Stimulated activated CD4-positive, alpha-beta T cell treated with anti-CD3 and anti-CD28 coated beads, Interleukin-2, amount 100 ng/mL, for 4 hours (primary cell): ENCODE measurements around the gene VGLL2.
"Not testable (repeated sequence)": the region's sequence is repeated elsewhere in the genome, so short reads cannot be mapped to it uniquely, and the experiment has no call there.

Experiments
- DNase-seq: peaks from one replicate; pipeline ENCODE4 v3.0.0-alpha.2; 2020; ENCODE audit warnings: low read depth

The VGLL2 gene, protein sequence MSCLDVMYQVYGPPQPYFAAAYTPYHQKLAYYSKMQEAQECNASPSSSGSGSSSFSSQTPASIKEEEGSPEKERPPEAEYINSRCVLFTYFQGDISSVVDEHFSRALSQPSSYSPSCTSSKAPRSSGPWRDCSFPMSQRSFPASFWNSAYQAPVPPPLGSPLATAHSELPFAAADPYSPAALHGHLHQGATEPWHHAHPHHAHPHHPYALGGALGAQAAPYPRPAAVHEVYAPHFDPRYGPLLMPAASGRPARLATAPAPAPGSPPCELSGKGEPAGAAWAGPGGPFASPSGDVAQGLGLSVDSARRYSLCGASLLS

GRCh38 chr6:117265410-117266256 lies at the start of gene VGLL2:
VGLL2 (plus strand) TSS chr6:117265558; CDS start chr6:117265764, 206 bp downstream.
- DNase-seq = no peak

GRCh38 chr6:117222861-117223260 lies 42.5 kb upstream of the VGLL2 start:
- DNase-seq = no peak

- DNase-seq = no peak
These were observed 38.6 kb upstream of the VGLL2 start for GRCh38 chr6:117226778-117227177.

- no peak for DNase-seq
These were observed 38.0 kb upstream of the VGLL2 start for GRCh38 chr6:117227245-117227962.

DNA sequence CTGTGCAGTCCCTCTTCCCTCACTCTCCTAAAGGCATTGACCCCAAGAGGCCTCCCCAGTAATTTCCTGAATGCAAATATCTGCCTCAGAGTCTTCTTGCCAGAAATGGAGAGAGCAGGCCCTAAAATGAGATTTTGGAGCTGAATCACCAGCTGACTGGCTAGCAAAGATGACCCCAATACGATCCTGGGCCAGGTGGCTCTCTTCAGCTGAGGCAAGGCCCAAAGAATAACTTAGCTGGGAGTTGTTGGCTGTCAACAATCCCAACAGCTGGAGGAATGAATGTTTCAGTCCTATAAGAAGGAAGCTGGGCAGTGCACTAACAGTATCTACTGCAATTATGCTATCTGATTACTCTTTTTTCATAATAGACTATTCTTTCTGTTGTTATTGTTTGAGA lies 37.2 kb upstream of the VGLL2 start:
- DNase-seq = no peak

DNA sequence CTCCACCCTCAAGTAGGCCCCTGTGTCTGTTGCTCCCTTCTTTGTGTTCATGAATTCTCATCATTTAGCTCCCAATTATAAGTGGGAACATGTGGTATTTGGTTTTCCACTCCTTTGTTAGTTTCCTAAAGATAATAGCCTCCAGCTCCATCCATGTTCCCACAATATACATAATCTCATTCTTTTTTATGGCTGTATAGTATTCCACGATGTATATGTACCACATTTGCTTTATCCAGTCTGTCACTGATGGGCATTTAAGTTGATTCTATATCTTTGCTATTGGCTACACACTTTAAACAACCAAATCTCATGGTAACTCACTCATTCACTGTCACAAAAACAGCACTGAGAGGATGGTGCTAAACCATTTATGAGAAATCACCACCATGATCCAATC lies 35.5 kb upstream of the VGLL2 start:
- DNase-seq = no peak

DNA sequence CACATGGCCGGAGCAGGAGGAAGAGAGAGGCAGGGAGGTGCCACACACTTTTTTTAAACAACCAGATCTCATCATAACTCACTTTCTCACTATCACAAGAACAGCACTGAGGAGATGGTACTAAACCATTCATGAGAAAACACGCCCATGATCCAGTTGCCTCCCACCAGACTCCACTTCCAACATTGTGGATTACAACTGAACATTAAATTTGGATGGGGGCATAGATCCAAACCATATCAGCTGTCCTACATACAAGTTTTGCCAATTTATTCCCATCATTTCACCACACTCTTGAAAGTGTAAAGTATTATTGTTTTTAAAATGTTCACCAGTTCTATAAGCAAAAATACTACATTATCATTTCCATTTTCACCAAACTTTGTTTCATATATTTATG lies 33.9 kb upstream of the VGLL2 start:
- no peak for DNase-seq

- DNase-seq = no peak
These were observed 33.2 kb upstream of the VGLL2 start for GRCh38 chr6:117232196-117232595.

DNA sequence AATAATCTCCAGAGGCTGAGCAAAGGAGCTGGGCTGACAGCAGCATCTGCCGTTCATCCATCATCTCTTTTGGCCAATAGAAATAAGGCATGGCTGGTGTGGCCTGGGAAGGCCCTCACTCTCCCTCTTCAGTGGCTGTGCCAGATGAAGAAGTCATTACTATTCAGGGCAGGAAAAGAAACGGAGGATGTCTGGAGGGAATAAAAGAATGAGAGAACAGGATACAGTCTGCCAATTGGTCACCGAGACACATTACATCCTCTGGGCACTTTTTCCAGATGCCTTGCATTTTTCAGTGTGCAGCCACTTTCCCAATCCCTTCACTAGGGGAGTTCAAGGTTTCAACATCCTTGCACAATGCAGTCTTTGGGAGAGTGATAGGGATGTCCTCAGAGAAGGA lies 32.2 kb upstream of the VGLL2 start:
- no peak for DNase-seq

DNA sequence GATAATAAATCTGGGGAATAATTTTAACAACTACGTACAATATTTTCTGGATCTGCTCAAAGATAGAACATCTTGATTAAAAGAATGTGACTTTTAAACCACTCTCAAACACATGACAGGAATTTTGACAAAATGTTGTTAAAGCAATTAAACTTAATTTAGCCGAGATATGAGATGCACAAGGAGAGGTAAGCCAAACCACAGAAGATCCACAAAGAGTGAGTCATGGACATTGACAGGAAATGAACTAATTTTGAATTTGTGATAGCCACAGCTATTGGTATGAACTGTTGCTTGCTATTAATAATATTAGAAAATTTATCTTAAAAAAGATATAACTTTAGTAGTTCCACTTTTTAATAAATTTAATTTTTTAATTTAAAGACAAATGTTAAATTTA lies 27.8 kb upstream of the VGLL2 start:
- no peak for DNase-seq

- DNase-seq = not testable (repeated sequence)
These were observed 20.8 kb upstream of the VGLL2 start for GRCh38 chr6:117244571-117244970.

DNA sequence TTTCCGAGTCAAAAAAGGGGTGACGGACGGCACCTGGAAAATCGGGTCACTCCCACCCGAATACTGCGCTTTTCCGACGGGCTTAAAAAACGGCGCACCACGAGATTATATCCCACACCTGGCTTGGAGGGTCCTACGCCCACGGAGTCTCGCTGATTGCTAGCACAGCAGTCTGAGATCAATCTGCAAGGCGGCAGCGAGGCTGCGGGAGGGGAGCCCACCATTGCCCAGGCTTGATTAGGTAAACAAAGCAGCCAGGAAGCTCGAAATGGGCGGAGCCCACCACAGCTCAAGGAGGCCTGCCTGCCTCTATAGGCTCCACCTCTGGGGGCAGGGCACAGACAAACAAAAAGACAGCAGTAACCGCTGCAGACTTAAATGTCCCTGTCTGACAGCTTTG lies 20.4 kb upstream of the VGLL2 start:
- not testable (repeated sequence) for DNase-seq

- DNase-seq = no peak
These were observed 11.6 kb upstream of the VGLL2 start for GRCh38 chr6:117253785-117254184.

GRCh38 chr6:117262799-117263198 lies 2.6 kb upstream of the VGLL2 start:
- no peak for DNase-seq

- no peak for DNase-seq
These were observed 1.9 kb upstream of the VGLL2 start for GRCh38 chr6:117263353-117263927.

- no peak for DNase-seq
These were observed 1.0 kb upstream of the VGLL2 start for GRCh38 chr6:117264369-117264691.

DNA sequence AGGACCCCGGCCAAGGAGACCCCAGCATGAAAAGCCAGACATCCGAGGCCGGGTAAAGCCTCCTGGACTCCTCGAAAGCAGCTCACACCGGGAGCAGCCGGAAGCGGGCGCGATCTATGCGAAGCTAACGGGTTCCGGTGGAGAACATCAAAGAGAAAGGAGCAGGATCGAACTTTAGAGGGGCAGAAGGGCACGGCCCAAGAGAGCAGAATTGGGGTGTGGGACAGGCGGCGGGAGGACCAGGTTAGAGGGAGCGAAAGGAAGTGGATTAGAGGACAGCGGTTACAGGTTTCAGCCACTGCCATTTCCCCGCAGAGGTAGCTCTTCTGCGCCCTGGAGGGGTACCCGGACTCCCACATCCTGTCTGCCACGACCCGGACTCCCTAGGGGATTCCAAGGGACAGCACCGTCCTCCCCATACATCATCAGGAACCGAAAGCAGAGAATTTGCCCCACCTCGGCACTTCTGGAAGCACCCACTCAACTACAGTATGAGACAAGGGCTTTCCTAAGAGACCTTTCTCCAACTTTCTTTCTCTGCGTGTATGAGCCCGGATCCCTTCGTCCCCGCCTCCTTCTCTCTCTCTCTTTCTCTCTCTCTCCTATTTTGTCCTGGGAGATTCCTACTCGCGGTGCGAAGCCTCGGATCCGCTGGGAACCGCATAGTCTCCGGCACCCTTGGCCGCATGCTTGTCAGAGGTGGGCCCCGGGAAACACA lies 507 bp upstream of the VGLL2 start:
- no peak for DNase-seq

GRCh38 chr6:117266257-117267053 lies 1.1 kb downstream of the VGLL2 start:
- no peak for DNase-seq

GRCh38 chr6:117267054-117267347 lies 1.6 kb downstream of the VGLL2 start:
- DNase-seq = no peak

- DNase-seq = no peak
These were observed 2.6 kb downstream of the VGLL2 start for GRCh38 chr6:117267766-117268534.
